ENCODE results near the gene SLC1A3. TPM values are rescaled to one million over a fixed set of nuclear protein-coding genes. Genes with fewer than 3 reads are reported as not detected.
A peak's percentile ranks its signal among the peaks of the same experiment; 100 is the strongest.

The SLC1A3 gene
- total RNA-seq, 1 donor from 2014 or later, result 8.5 TPM

GRCh38 chr5:36706662-36707061 is 100.3 kb downstream of the SLC1A3 start:
- Mint-ChIP-seq H3K4me3 (no peak overlapping the region), H3K36me3 (no peaks in the 10 kb centered on the region), H3K27ac (no peak overlapping the region), H3K9me3 (peaks cover 5% of the 10 kb centered on the region), H3K27me3 (ENCODE audit: insufficient read depth, low read depth) (peaks cover 6% of the 10 kb centered on the region), H3K4me1 (no peaks in the 10 kb centered on the region)
- no peak for DNase-seq (ENCODE audit: low spot score)
- Histone ChIP-seq H3K36me3 (no peaks in the 10 kb centered on the region), H3K4me1 (peaks cover 13% of the 10 kb centered on the region), H3K27me3 (no peaks in the 10 kb centered on the region), H4K20me1 (ENCODE audit: low read depth) (no peaks in the 10 kb centered on the region), H3K27ac (no peak overlapping the region), H2AFZ (replicated peaks) (no peak overlapping the region), H3K9ac (no peak overlapping the region), H3F3A (ENCODE audit: low read depth) (no peaks in the 10 kb centered on the region), H3K4me2 (no peak overlapping the region), H3K79me2 (ENCODE audit: low read depth) (no peaks in the 10 kb centered on the region), H3K4me3 (no peak overlapping the region), H3K9me3 (ENCODE audit: low read depth) (no peaks in the 10 kb centered on the region)
- TF ChIP-seq EZH2 (IDR thresholded peaks at IDR 0.05), result no peak
- TF ChIP-seq CTCF (IDR thresholded peaks at IDR 0.05), result no peak
- no peak for TF ChIP-seq EZH2phosphoT487 (IDR thresholded peaks at IDR 0.05)

GRCh38 chr5:36708996-36709395 is 102.6 kb downstream of the SLC1A3 start:
- H3K9me3 ChIP-seq (ENCODE audit: low read depth), result no peaks in the 10 kb centered on the region
- Mint-ChIP-seq H3K4me1 (no peaks in the 10 kb centered on the region), H3K9me3 (peaks cover 5% of the 10 kb centered on the region), H3K27ac (no peak overlapping the region), H3K27me3 (ENCODE audit: insufficient read depth, low read depth) (peaks cover 6% of the 10 kb centered on the region), H3K4me3 (no peak overlapping the region), H3K36me3 (no peaks in the 10 kb centered on the region)
- no peaks in the 10 kb centered on the region for H4K20me1 ChIP-seq (ENCODE audit: low read depth)
- no peak overlapping the region for H2AFZ ChIP-seq (replicated peaks)
- H3K36me3 ChIP-seq, result no peaks in the 10 kb centered on the region
- H3K79me2 ChIP-seq (ENCODE audit: low read depth), result no peaks in the 10 kb centered on the region
- TF ChIP-seq EZH2phosphoT487 (IDR thresholded peaks at IDR 0.05), result no peak
- TF ChIP-seq CTCF (IDR thresholded peaks at IDR 0.05), result peak; percentile 25
- TF ChIP-seq EZH2 (IDR thresholded peaks at IDR 0.05), result no peak
- DNase-seq (ENCODE audit: low spot score), result no peak
- no peaks in the 10 kb centered on the region for H3K27me3 ChIP-seq
- no peak overlapping the region for H3K9ac ChIP-seq
- no peak overlapping the region for H3K4me2 ChIP-seq
- H3K4me1 ChIP-seq, result peaks cover 13% of the 10 kb centered on the region
- H3K4me3 ChIP-seq, result no peak overlapping the region
- no peaks in the 10 kb centered on the region for H3F3A ChIP-seq (ENCODE audit: low read depth)
- no peak overlapping the region for H3K27ac ChIP-seq

- Histone ChIP-seq H3K36me3 (no peaks in the 10 kb centered on the region), H3K9ac (no peak overlapping the region), H2AFZ (replicated peaks) (no peak overlapping the region), H3K79me2 (ENCODE audit: low read depth) (no peaks in the 10 kb centered on the region), H3K4me3 (no peak overlapping the region), H3K27ac (no peak overlapping the region), H3K27me3 (no peaks in the 10 kb centered on the region), H3K4me1 (peaks cover 4% of the 10 kb centered on the region), H3K9me3 (ENCODE audit: low read depth) (no peaks in the 10 kb centered on the region), H3K4me2 (no peak overlapping the region), H4K20me1 (ENCODE audit: low read depth) (no peaks in the 10 kb centered on the region), H3F3A (ENCODE audit: low read depth) (no peaks in the 10 kb centered on the region)
- Mint-ChIP-seq H3K9me3 (peaks cover 5% of the 10 kb centered on the region), H3K27me3 (ENCODE audit: insufficient read depth, low read depth) (peaks cover 6% of the 10 kb centered on the region), H3K4me1 (no peaks in the 10 kb centered on the region), H3K27ac (no peak overlapping the region), H3K4me3 (no peak overlapping the region), H3K36me3 (no peaks in the 10 kb centered on the region)
- DNase-seq (ENCODE audit: low spot score), result no peak
- TF ChIP-seq EZH2 (IDR thresholded peaks at IDR 0.05) (no peak), CTCF (IDR thresholded peaks at IDR 0.05) (no peak), EZH2phosphoT487 (IDR thresholded peaks at IDR 0.05) (no peak)
Measured at GRCh38 chr5:36710039-36710438, 103.6 kb downstream of the SLC1A3 start.
